Gastroesophageal sphincter (tissue), 3 donors: ENCODE results near the gene PIAS2.

Experiments used
- EP300 ChIP-seq: sonication (generic); formaldehyde crosslinking; IDR thresholded peaks from one replicate; pipeline ENCODE4 v1.6.1; 2017; ENCODE audit warnings: antibody characterized with exemption, mild to moderate bottlenecking
- POLR2A ChIP-seq, 2 donors: fragments of 450-650 bp; IDR thresholded peaks; one replicate each; pipeline ENCODE4 v1.6.1; 2017; ENCODE audit warnings: antibody characterized with exemption in 2 of 2, mild to moderate bottlenecking in 2 of 2, moderate library complexity in 1 of 2
- POLR2AphosphoS5 ChIP-seq: sonication (generic); formaldehyde crosslinking; IDR thresholded peaks from one replicate; pipeline ENCODE4 v1.6.1; 2017; ENCODE audit warnings: antibody characterized with exemption
- TF ChIP-seq, protein P1 (sequence below), 4 experiments: fragments of 200-600 bp in 2 of 4; fragments of 450-650 bp in 2 of 4; sonication (generic) in 1 of 4; IDR thresholded peaks; one replicate each; pipeline ENCODE4 v1.5.1; 2017 to 2019; ENCODE audit warnings: antibody characterized with exemption in 4 of 4, mild to moderate bottlenecking in 2 of 4, moderate library complexity in 2 of 4

DNA sequence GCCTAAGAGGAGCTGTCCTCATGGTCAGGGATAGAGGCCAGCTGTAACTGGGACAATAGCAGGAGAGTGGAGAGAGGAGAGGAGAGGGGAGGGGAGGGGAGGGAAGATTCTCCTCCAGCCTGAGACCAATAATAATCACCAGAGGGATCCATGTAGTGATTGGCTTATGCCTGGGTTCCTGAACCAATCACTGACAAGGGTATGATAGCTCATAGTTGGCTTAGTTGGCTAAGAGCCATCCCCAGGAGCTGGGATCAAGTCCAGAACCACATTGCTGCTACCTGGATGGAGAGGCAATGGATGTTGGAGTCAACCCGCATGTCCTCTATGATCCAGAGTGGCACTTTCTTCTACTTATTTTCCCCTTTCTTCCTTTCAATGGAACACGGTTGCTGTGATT is 152.7 kb downstream of the PIAS2 start:
- TF ChIP-seq POLR2AphosphoS5 (no peak), EP300 (no peak), POLR2A (IDR thresholded peaks at IDR 0.05) (no peak)
- TF ChIP-seq, protein P1, sequence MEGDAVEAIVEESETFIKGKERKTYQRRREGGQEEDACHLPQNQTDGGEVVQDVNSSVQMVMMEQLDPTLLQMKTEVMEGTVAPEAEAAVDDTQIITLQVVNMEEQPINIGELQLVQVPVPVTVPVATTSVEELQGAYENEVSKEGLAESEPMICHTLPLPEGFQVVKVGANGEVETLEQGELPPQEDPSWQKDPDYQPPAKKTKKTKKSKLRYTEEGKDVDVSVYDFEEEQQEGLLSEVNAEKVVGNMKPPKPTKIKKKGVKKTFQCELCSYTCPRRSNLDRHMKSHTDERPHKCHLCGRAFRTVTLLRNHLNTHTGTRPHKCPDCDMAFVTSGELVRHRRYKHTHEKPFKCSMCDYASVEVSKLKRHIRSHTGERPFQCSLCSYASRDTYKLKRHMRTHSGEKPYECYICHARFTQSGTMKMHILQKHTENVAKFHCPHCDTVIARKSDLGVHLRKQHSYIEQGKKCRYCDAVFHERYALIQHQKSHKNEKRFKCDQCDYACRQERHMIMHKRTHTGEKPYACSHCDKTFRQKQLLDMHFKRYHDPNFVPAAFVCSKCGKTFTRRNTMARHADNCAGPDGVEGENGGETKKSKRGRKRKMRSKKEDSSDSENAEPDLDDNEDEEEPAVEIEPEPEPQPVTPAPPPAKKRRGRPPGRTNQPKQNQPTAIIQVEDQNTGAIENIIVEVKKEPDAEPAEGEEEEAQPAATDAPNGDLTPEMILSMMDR (IDR thresholded peaks at IDR 0.05): no peak
